Calu3 (cell line): ENCODE measurements around the gene CDC5L. TPM values are rescaled to one million over a fixed set of nuclear protein-coding genes. Genes with fewer than 3 reads are reported as not detected.

ENCODE experiments used
- BruUV-seq: library from RNA; stranded (reverse); fragments of 400-500 nt; replicated peaks from 2 replicates; lab custom pipeline; 2021; lab: Mats Ljungman, UMichigan
- CTCF ChIA-PET: fragments of 300-600 bp; sonication (Branson Sonifier 250); formaldehyde crosslinking; loops from one replicate; lab custom pipeline; 2022; ENCODE audit warnings: antibody characterized with exemption; lab: Charles Lee
- DNase-seq: peaks from one replicate; pipeline ENCODE4 v3.0.0; 2022
- H3K27ac Mint-ChIP-seq: one replicate; pipeline ENCODE4 v1.8.0; 2022; ENCODE audit warnings: mixed read lengths; ENCODE audit not compliant: unreplicated experiment
- H3K27me3 Mint-ChIP-seq: one replicate; pipeline ENCODE4 v1.8.0; 2022; ENCODE audit warnings: mixed read lengths; ENCODE audit not compliant: unreplicated experiment
- H3K36me3 Mint-ChIP-seq: one replicate; pipeline ENCODE4 v1.8.0; 2022; ENCODE audit warnings: mild to moderate bottlenecking, moderate library complexity, mixed read lengths; ENCODE audit not compliant: insufficient read depth, unreplicated experiment
- H3K4me1 Mint-ChIP-seq: one replicate; pipeline ENCODE4 v1.8.0; 2022; ENCODE audit warnings: mild to moderate bottlenecking, low read depth, mixed read lengths; ENCODE audit not compliant: unreplicated experiment
- H3K4me3 Mint-ChIP-seq: one replicate; pipeline ENCODE4 v1.8.0; 2022; ENCODE audit warnings: mild to moderate bottlenecking, low read depth, moderate library complexity, mixed read lengths; ENCODE audit not compliant: unreplicated experiment
- H3K9me3 Mint-ChIP-seq: one replicate; pipeline ENCODE4 v1.8.0; 2022; ENCODE audit warnings: low read depth, mixed read lengths; ENCODE audit not compliant: unreplicated experiment
- intact Hi-C: fragments of 100-400 bp; cut with micrococcal nuclease; formaldehyde crosslinking; loops from one replicate; pipeline ENCODE4 v1.10.0; 2022; ENCODE audit not compliant: unreplicated experiment
- total RNA-seq: library from RNA; stranded (reverse); gene quantifications from 2 replicates; pipeline ENCODE4 v1.2.3, GENCODE V29; 2022
- TF ChIP-seq, protein P1 (sequence below): fragments of 200-600 bp; IDR thresholded peaks from one replicate; pipeline ENCODE4 v1.8.0; 2022; ENCODE audit warnings: antibody characterized with exemption; ENCODE audit not compliant: unreplicated experiment

CDC5L gene
- total RNA-seq, 1 experiment from 2014 or later, result 43.4 TPM

DNA sequence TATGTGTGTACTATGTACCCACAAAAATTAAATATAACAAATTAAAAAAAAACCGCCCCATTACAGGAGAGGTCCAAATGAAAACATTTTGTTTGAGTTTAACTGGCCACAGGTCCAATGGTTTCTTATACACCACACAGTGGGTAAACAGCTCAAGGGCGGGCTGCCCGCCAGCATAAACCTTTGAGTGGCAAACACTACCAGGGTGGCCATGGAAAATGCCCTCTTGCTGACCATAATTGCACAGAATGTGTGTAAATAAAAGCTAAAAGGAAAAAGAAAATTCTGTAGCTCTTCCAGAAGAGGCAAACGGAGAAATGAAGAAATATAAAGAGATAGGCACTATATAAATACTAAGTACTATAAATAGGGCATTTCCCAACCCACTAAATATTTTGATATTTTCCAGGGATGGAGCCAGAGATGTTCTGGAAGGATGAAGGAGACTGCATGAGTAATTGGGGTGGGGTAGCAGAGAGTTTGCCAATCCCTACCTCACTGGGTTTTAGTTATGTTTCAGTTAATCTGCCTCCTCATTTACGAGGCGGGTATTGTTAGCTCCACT lies 1.1 kb upstream of the CDC5L start:
- TF ChIP-seq, protein P1, sequence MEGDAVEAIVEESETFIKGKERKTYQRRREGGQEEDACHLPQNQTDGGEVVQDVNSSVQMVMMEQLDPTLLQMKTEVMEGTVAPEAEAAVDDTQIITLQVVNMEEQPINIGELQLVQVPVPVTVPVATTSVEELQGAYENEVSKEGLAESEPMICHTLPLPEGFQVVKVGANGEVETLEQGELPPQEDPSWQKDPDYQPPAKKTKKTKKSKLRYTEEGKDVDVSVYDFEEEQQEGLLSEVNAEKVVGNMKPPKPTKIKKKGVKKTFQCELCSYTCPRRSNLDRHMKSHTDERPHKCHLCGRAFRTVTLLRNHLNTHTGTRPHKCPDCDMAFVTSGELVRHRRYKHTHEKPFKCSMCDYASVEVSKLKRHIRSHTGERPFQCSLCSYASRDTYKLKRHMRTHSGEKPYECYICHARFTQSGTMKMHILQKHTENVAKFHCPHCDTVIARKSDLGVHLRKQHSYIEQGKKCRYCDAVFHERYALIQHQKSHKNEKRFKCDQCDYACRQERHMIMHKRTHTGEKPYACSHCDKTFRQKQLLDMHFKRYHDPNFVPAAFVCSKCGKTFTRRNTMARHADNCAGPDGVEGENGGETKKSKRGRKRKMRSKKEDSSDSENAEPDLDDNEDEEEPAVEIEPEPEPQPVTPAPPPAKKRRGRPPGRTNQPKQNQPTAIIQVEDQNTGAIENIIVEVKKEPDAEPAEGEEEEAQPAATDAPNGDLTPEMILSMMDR, result no peak
- Mint-ChIP-seq H3K4me3 (peak overlapping the region; percentile 98), H3K9me3 (no peaks in the 10 kb centered on the region), H3K27me3 (no peaks in the 10 kb centered on the region), H3K4me1 (peaks cover 24% of the 10 kb centered on the region), H3K36me3 (peaks cover 45% of the 10 kb centered on the region), H3K27ac (peak overlapping the region; percentile 99)
- no peak for DNase-seq
- intact Hi-C loops, result no loop called here
- no TSS peak for BruUV-seq
- CTCF ChIA-PET, result interaction anchor here (1.0 kb wide), 2 partner anchors 11 to 83 kb away, joined by 3 to 4 read pairs; no protein-coding TSS in a partner anchor

GRCh38 chr6:44386929-44387345 lies 569 bp upstream of the CDC5L start:
- CTCF ChIA-PET, result interaction anchor here (1.0 to 1.1 kb wide), 3 partner anchors 11 to 83 kb away, joined by 3 to 5 read pairs (median 4); no protein-coding TSS in a partner anchor
- no peak for DNase-seq

GRCh38 chr6:44388135-44388487 lies 605 bp downstream of the CDC5L start:
- DNase-seq, result no peak
- Mint-ChIP-seq H3K36me3 (peaks cover 62% of the 10 kb centered on the region), H3K27me3 (no peaks in the 10 kb centered on the region), H3K9me3 (no peaks in the 10 kb centered on the region), H3K27ac (peak overlapping the region; percentile 99), H3K4me1 (peaks cover 24% of the 10 kb centered on the region), H3K4me3 (peak overlapping the region; percentile 98)
- CTCF ChIA-PET, result interaction anchor here (0.6 to 1.1 kb wide), 3 partner anchors 11 to 698 kb away, joined by 3 to 6 read pairs (median 5); no protein-coding TSS in a partner anchor
- no TSS peak for BruUV-seq
- TF ChIP-seq, protein P1, result no peak
- intact Hi-C loops, result no loop called here

More at GRCh38 chr6:44386929-44387345, 569 bp upstream of the CDC5L start:
- peak overlapping the region; percentile 98 for H3K4me3 Mint-ChIP-seq
- no peaks in the 10 kb centered on the region for H3K27me3 Mint-ChIP-seq
- peaks cover 50% of the 10 kb centered on the region for H3K36me3 Mint-ChIP-seq
- intact Hi-C loops, result no loop called here
- H3K4me1 Mint-ChIP-seq, result peaks cover 24% of the 10 kb centered on the region
- H3K9me3 Mint-ChIP-seq, result no peaks in the 10 kb centered on the region
- TF ChIP-seq, protein P1, result no peak
- BruUV-seq, result TSS peak; percentile 75
- H3K27ac Mint-ChIP-seq, result peak overlapping the region; percentile 99

DNA sequence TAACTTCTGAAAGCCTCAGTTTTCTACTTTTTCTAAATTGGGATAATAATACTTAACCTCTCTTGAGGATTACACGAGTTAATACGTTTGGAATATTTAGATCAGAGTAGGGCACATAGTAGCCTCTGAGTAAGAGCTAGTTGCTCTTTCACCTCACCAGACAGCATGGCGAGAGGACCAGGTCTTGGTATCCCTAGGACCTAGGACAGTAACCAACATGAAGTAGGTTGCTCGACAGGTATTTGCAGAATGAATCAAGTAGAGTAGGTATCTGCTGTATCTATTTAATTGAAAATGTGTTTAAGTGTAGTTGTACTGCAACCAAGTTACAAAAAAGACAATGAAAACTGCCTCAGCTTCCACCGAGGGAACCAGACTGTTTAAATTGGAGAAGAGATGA lies 1.4 kb downstream of the CDC5L start:
- intact Hi-C loops, result no loop called here
- Mint-ChIP-seq H3K27me3 (no peaks in the 10 kb centered on the region), H3K36me3 (peaks cover 69% of the 10 kb centered on the region), H3K4me3 (peak overlapping the region; percentile 98), H3K4me1 (peaks cover 24% of the 10 kb centered on the region), H3K27ac (peak overlapping the region; percentile 99), H3K9me3 (no peaks in the 10 kb centered on the region)
- DNase-seq, result no peak
- CTCF ChIA-PET, result interaction anchor here (0.6 kb wide), 1 partner anchor 40 kb away, joined by 8 read pairs; no protein-coding TSS in a partner anchor
- BruUV-seq, result TSS peak; percentile 71
- TF ChIP-seq, protein P1, result no peak
